ENCODE results near the gene SCAMP5. TPM values are rescaled to one million over a fixed set of nuclear protein-coding genes. Genes with fewer than 3 reads are reported as not detected.
A peak's percentile ranks its signal among the peaks of the same experiment; 100 is the strongest.

SCAMP5 gene
- total RNA-seq, 3 donors from 2014 or later (not counting 1 experiment from before 2014, with no cell fraction given): 0.09 to 2.7 (median 0.54) TPM

DNA sequence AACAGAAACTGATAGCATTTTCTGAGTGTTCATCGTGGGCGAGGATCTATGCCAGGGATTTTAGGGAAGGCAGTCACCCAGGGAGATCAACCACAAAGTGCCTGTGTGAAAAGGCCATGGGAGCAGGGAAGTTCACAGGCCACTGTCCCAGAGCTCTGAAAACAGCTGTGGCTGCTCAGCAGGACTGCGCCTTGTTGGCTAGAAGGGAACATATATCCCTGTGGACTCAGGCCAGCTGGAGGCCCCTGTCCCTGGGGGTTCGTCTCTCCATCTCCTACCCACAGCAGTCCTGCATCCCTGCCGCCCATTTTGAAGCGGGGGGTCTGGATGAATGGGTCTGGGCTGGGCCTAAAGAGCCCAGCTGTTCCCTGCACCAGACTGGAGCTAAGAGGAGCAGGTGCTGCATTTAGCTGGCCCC lies 55.8 kb downstream of the SCAMP5 start:
- Mint-ChIP-seq H3K36me3 (no peaks in the 10 kb centered on the region), H3K4me1 (peaks cover 18% of the 10 kb centered on the region in 2 donors), H3K9me3 (no peaks in the 10 kb centered on the region), H3K27ac (no peak overlapping the region), H3K4me3 (no peak overlapping the region), H3K27me3 (ENCODE audit: low read depth in 2 of 2) (no peaks in the 10 kb centered on the region)
- Histone ChIP-seq H3K27me3 (ENCODE audit: control insufficient read depth, insufficient read depth, low read length) (no peaks in the 10 kb centered on the region), H3K9me3 (ENCODE audit: control insufficient read depth, insufficient read depth, low read length) (no peaks in the 10 kb centered on the region), H3K4me3 (ENCODE audit: low read length) (no peak overlapping the region), H3K27ac (ENCODE audit: low read length) (no peak overlapping the region), H3K4me1 (ENCODE audit: control insufficient read depth, insufficient read depth, low read length) (peaks cover 21% of the 10 kb centered on the region), H3K36me3 (ENCODE audit: control insufficient read depth, insufficient read depth, low read length) (peaks cover 5% of the 10 kb centered on the region)
- intact Hi-C loops (cut with micrococcal nuclease): no loop called here
- DNase-seq (no peak), ATAC-seq (no peak)
- TF ChIP-seq, protein P1, sequence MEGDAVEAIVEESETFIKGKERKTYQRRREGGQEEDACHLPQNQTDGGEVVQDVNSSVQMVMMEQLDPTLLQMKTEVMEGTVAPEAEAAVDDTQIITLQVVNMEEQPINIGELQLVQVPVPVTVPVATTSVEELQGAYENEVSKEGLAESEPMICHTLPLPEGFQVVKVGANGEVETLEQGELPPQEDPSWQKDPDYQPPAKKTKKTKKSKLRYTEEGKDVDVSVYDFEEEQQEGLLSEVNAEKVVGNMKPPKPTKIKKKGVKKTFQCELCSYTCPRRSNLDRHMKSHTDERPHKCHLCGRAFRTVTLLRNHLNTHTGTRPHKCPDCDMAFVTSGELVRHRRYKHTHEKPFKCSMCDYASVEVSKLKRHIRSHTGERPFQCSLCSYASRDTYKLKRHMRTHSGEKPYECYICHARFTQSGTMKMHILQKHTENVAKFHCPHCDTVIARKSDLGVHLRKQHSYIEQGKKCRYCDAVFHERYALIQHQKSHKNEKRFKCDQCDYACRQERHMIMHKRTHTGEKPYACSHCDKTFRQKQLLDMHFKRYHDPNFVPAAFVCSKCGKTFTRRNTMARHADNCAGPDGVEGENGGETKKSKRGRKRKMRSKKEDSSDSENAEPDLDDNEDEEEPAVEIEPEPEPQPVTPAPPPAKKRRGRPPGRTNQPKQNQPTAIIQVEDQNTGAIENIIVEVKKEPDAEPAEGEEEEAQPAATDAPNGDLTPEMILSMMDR (IDR thresholded peaks at IDR 0.05): no peak
- WGBS (ENCODE audit: insufficient coverage): 93% methylated on average over 6 of the region's 6 CpGs

DNA sequence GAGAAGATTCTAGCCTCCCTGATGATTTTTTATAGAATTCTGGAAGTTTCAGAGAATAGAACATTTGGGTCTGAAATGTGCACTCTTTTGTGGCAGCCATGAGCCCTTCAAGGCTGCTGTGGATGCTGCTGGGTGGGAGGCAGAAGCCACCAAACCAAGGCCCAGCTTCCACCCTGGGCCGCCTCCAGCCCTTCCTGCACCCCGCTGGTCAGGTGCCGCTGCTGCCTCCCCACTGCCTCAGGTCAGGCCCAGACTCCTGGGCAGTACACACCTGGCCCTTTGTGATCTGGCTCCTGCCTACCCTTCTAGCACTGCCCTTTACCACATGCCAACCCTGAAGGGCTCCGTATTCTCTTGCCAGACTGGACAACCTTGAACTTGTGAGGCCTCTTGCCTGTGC lies 56.3 kb downstream of the SCAMP5 start:
- TF ChIP-seq, protein P1 (IDR thresholded peaks at IDR 0.05): no peak
- Mint-ChIP-seq H3K4me1 (peaks cover 15% of the 10 kb centered on the region in 2 donors), H3K27ac (peak overlapping the region in 1 of 2 donors; percentile 16), H3K27me3 (ENCODE audit: low read depth in 2 of 2) (no peaks in the 10 kb centered on the region), H3K9me3 (no peaks in the 10 kb centered on the region), H3K36me3 (no peaks in the 10 kb centered on the region), H3K4me3 (no peak overlapping the region)
- Histone ChIP-seq H3K9me3 (ENCODE audit: control insufficient read depth, insufficient read depth, low read length) (no peaks in the 10 kb centered on the region), H3K27me3 (ENCODE audit: control insufficient read depth, insufficient read depth, low read length) (no peaks in the 10 kb centered on the region), H3K36me3 (ENCODE audit: control insufficient read depth, insufficient read depth, low read length) (peaks cover 5% of the 10 kb centered on the region), H3K4me3 (ENCODE audit: low read length) (no peak overlapping the region), H3K27ac (ENCODE audit: low read length) (no peak overlapping the region), H3K4me1 (ENCODE audit: control insufficient read depth, insufficient read depth, low read length) (peaks cover 16% of the 10 kb centered on the region)
- DNase-seq (no peak), ATAC-seq (no peak)
- WGBS (ENCODE audit: insufficient coverage): 93% methylated on average over 4 of the region's 4 CpGs
- intact Hi-C loops (cut with micrococcal nuclease): no loop called here

DNA sequence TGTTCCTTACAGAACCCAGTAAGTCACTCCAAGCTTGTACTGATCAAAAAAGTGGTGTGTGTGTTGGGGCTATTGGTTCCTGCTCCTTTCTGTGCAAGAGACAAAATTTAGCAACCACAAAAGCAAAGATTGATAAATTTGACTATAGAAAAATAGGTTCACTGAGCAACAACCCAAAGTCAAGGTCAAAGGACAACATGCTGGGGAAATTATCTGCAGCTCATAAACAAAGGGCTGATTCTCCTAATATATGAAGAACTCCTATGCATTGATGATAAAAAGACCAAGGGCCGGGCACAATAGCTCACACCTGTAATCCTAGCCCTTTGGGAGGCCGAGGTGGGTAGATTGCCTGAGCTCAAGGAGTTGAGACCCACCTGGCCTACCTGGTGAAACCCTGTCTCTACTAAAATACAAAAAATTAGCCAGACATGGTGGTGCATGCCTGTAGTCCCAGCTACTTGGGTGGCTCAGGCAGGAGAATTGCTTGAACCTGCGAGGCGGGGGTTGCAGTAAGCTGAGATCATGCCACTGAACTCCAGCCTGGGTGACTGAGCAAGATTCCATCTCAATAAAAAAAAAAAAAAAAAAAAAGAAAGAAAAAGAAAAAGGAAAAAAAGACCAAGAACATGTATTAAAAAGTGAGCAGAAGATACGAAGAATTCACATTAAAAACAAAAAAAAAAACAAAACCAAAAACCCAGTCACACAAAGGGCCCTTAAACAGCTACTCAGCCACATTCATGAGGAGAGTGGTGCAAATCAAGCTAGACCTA lies 57.8 kb downstream of the SCAMP5 start:
- no peaks in the 10 kb centered on the region for H3K36me3 Mint-ChIP-seq
- no peaks in the 10 kb centered on the region for H3K9me3 Mint-ChIP-seq
- H3K27me3 Mint-ChIP-seq (ENCODE audit: low read depth in 2 of 2): no peaks in the 10 kb centered on the region
- TF ChIP-seq, protein P1 (IDR thresholded peaks at IDR 0.05): no peak
- H3K4me1 Mint-ChIP-seq: peaks cover 8 to 12% of the 10 kb centered on the region in 2 donors
- Histone ChIP-seq H3K36me3 (ENCODE audit: control insufficient read depth, insufficient read depth, low read length) (peaks cover 5% of the 10 kb centered on the region), H3K27me3 (ENCODE audit: control insufficient read depth, insufficient read depth, low read length) (no peaks in the 10 kb centered on the region), H3K9me3 (ENCODE audit: control insufficient read depth, insufficient read depth, low read length) (no peaks in the 10 kb centered on the region), H3K27ac (ENCODE audit: low read length) (no peak overlapping the region), H3K4me1 (ENCODE audit: control insufficient read depth, insufficient read depth, low read length) (peaks cover 1% of the 10 kb centered on the region), H3K4me3 (ENCODE audit: low read length) (no peak overlapping the region)
- ATAC-seq (no peak), DNase-seq (no peak)
- H3K4me3 Mint-ChIP-seq: no peak overlapping the region
- no peak overlapping the region for H3K27ac Mint-ChIP-seq
- 98% methylated on average over 4 of the region's 5 CpGs for WGBS (ENCODE audit: insufficient coverage)
- intact Hi-C loops (cut with micrococcal nuclease): no loop called here

DNA sequence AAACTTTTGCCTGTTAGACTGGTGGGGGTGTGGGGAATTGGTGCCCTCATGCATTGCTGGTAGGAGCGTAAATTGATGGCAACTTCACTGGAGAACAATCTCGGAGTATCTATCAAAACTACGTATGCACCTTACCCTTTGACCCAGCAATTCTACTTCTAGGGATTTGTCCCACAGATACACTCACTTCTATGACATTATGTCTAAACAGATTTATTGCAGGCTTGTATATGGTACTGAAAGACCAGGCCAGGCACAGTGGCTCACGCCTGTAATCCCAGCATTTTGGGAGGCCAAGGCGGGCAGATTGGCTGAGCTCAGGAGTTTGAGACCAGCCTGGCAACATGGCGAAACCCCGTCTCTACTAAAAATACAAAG lies 58.4 kb downstream of the SCAMP5 start:
- TF ChIP-seq, protein P1 (IDR thresholded peaks at IDR 0.05): no peak
- Histone ChIP-seq H3K27me3 (ENCODE audit: control insufficient read depth, insufficient read depth, low read length) (no peaks in the 10 kb centered on the region), H3K4me3 (ENCODE audit: low read length) (no peak overlapping the region), H3K9me3 (ENCODE audit: control insufficient read depth, insufficient read depth, low read length) (no peaks in the 10 kb centered on the region), H3K36me3 (ENCODE audit: control insufficient read depth, insufficient read depth, low read length) (no peaks in the 10 kb centered on the region), H3K4me1 (ENCODE audit: control insufficient read depth, insufficient read depth, low read length) (no peaks in the 10 kb centered on the region), H3K27ac (ENCODE audit: low read length) (no peak overlapping the region)
- ATAC-seq (no peak), DNase-seq (no peak)
- no peak overlapping the region for H3K27ac Mint-ChIP-seq
- no peaks in the 10 kb centered on the region for H3K36me3 Mint-ChIP-seq
- WGBS (ENCODE audit: insufficient coverage): 98% methylated on average over 7 of the region's 7 CpGs
- H3K4me3 Mint-ChIP-seq: no peak overlapping the region
- H3K27me3 Mint-ChIP-seq (ENCODE audit: low read depth in 2 of 2): no peaks in the 10 kb centered on the region
- intact Hi-C loops (cut with micrococcal nuclease): no loop called here
- H3K9me3 Mint-ChIP-seq: no peaks in the 10 kb centered on the region
- H3K4me1 Mint-ChIP-seq: peaks cover 8 to 14% of the 10 kb centered on the region in 2 donors
